DOHH2 (cell line): ENCODE results near the gene CAPN10.

Source experiments
- H3F3A ChIP-seq: fragments of 200-600 bp; sonication (generic), shearing (Covaris generic); 2 replicates; pipeline ENCODE4 v1.6.0; 2016; ENCODE audit warnings: antibody characterized with exemption, mild to moderate bottlenecking; ENCODE audit not compliant: control insufficient read depth, insufficient read depth
- H3K27ac ChIP-seq: fragments of 200-600 bp; sonication (generic); 2 replicates; pipeline ENCODE4 v1.5.1; 2014; ENCODE audit warnings: low read depth, mild to moderate bottlenecking, low read length, moderate library complexity
- H3K27me3 ChIP-seq: fragments of 200-600 bp; sonication (generic); 2 replicates; pipeline ENCODE4 v1.6.1; 2014; ENCODE audit warnings: mild to moderate bottlenecking, low read length, mixed read lengths; ENCODE audit not compliant: control insufficient read depth
- H3K36me3 ChIP-seq: fragments of 200-600 bp; sonication (generic); 2 replicates; pipeline ENCODE4 v1.6.1; 2014; ENCODE audit warnings: mild to moderate bottlenecking, low read length, moderate library complexity, mixed read lengths; ENCODE audit not compliant: control insufficient read depth
- H3K4me1 ChIP-seq: fragments of 200-600 bp; sonication (generic); 2 replicates; pipeline ENCODE4 v1.6.1; 2014; ENCODE audit warnings: mild to moderate bottlenecking, low read length, mixed read lengths; ENCODE audit not compliant: control insufficient read depth
- H3K4me2 ChIP-seq: fragments of 200-600 bp; sonication (generic); 2 replicates; pipeline ENCODE4 v1.6.0; 2014; ENCODE audit warnings: mild to moderate bottlenecking, low read length, moderate library complexity
- H3K4me3 ChIP-seq: fragments of 200-600 bp; sonication (generic); 2 replicates; pipeline ENCODE4 v1.5.1; 2014; ENCODE audit warnings: mild to moderate bottlenecking, low read length, mixed read lengths
- H3K79me2 ChIP-seq: fragments of 200-600 bp; sonication (generic); 2 replicates; pipeline ENCODE4 v1.6.1; 2014; ENCODE audit warnings: mild to moderate bottlenecking, low read length, mixed read lengths; ENCODE audit not compliant: control insufficient read depth
- H3K9me2 ChIP-seq: fragments of 200-600 bp; sonication (generic); replicated peaks from 2 replicates; pipeline ENCODE4 v1.6.1; 2014; ENCODE audit warnings: mild to moderate bottlenecking, low read length, mixed read lengths; ENCODE audit not compliant: control insufficient read depth
- H3K9me3 ChIP-seq: fragments of 200-600 bp; sonication (generic); 2 replicates; pipeline ENCODE4 v1.6.1; 2014; ENCODE audit warnings: antibody characterized with exemption, low read length, mixed read lengths; ENCODE audit not compliant: control insufficient read depth, insufficient read depth
- H4K20me1 ChIP-seq: fragments of 200-600 bp; sonication (generic); 2 replicates; pipeline ENCODE4 v1.6.0; 2014; ENCODE audit warnings: low read depth, mild to moderate bottlenecking, antibody characterized with exemption, low read length, moderate library complexity; ENCODE audit not compliant: control insufficient read depth, insufficient read depth
- CTCF ChIP-seq: fragments of 200-600 bp; sonication (generic); IDR thresholded peaks from one replicate; pipeline ENCODE4 v1.5.1; 2014; ENCODE audit warnings: antibody characterized with exemption, mild to moderate bottlenecking, low read depth, low read length; ENCODE audit not compliant: poor library complexity, severe bottlenecking
- EZH2phosphoT487 ChIP-seq: fragments of 200-600 bp; sonication (generic); IDR thresholded peaks from 2 replicates; pipeline ENCODE4 v1.6.1; 2017; ENCODE audit warnings: borderline replicate concordance, mild to moderate bottlenecking, antibody characterized with exemption, low read length, moderate library complexity, mixed read lengths

The CAPN10 gene

GRCh38 chr2:240571314-240571973 is 15.1 kb upstream of the CAPN10 start:
- no peak overlapping the region for H3K4me3 ChIP-seq
- TF ChIP-seq EZH2phosphoT487 (no peak), CTCF (no peak)

GRCh38 chr2:240572141-240573031 is 14.1 kb upstream of the CAPN10 start:
- H3K4me2 ChIP-seq, result no peak overlapping the region
- TF ChIP-seq CTCF, result no peak
- no peak for TF ChIP-seq EZH2phosphoT487
- H3F3A ChIP-seq, result peaks cover 6% of the 10 kb centered on the region
- H3K9me3 ChIP-seq, result no peaks in the 10 kb centered on the region
- H3K9me2 ChIP-seq, result no peaks in the 10 kb centered on the region
- no peak overlapping the region for H3K27ac ChIP-seq
- H4K20me1 ChIP-seq, result peaks cover 5% of the 10 kb centered on the region
- no peak overlapping the region for H3K4me3 ChIP-seq
- peaks cover 21% of the 10 kb centered on the region for H3K4me1 ChIP-seq
- no peaks in the 10 kb centered on the region for H3K27me3 ChIP-seq
- H3K36me3 ChIP-seq, result peaks cover 29% of the 10 kb centered on the region
- peaks cover 42% of the 10 kb centered on the region for H3K79me2 ChIP-seq

More at GRCh38 chr2:240571314-240571973, 15.1 kb upstream of the CAPN10 start:
- H3K9me3 ChIP-seq, result no peaks in the 10 kb centered on the region
- H3K4me2 ChIP-seq, result no peak overlapping the region
- H4K20me1 ChIP-seq, result peaks cover 5% of the 10 kb centered on the region
- no peak overlapping the region for H3K27ac ChIP-seq
- peaks cover 20% of the 10 kb centered on the region for H3K36me3 ChIP-seq
- H3K4me1 ChIP-seq, result peaks cover 30% of the 10 kb centered on the region
- H3K79me2 ChIP-seq, result peaks cover 51% of the 10 kb centered on the region
- H3K9me2 ChIP-seq, result no peaks in the 10 kb centered on the region
- no peaks in the 10 kb centered on the region for H3K27me3 ChIP-seq
- peaks cover 9% of the 10 kb centered on the region for H3F3A ChIP-seq

GRCh38 chr2:240573071-240573515 is 13.4 kb upstream of the CAPN10 start:
- Histone ChIP-seq H3K36me3 (peaks cover 36% of the 10 kb centered on the region), H4K20me1 (peaks cover 5% of the 10 kb centered on the region), H3K4me1 (peaks cover 15% of the 10 kb centered on the region), H3K9me2 (no peaks in the 10 kb centered on the region), H3K4me3 (no peak overlapping the region), H3K9me3 (no peaks in the 10 kb centered on the region), H3K27me3 (no peaks in the 10 kb centered on the region), H3K79me2 (peaks cover 36% of the 10 kb centered on the region), H3K4me2 (no peak overlapping the region), H3F3A (no peaks in the 10 kb centered on the region), H3K27ac (no peak overlapping the region)
- TF ChIP-seq EZH2phosphoT487 (no peak), CTCF (no peak)
